Central memory CD8-positive, alpha-beta T cell (primary cell): ENCODE data around the gene MS4A15.
A peak's percentile ranks its signal among the peaks of the same experiment; 100 is the strongest.

Source experiments
- ATAC-seq: fragments of 150-1000 bp; cut with Tn5 transposase; replicated peaks from 2 replicates; pipeline ENCODE4 v1.10.0; 2022; ENCODE audit warnings: mild to moderate bottlenecking, moderate FRiP score, moderate number of reproducible peaks; ENCODE audit not compliant: poor library complexity, severe bottlenecking; ENCODE audit errors: extremely low read depth
- DNase-seq, 2 donors: peaks; one replicate each; pipeline ENCODE4 v3.0.0; 2021; ENCODE audit warnings: low spot score in 2 of 2
- H3K27ac Mint-ChIP-seq: one replicate; pipeline ENCODE4 v1.8.0; 2022; ENCODE audit warnings: low read depth, mild to moderate bottlenecking, moderate library complexity, mixed read lengths
- H3K27me3 Mint-ChIP-seq: one replicate; pipeline ENCODE4 v1.8.0; 2022; ENCODE audit warnings: mixed read lengths
- H3K36me3 Mint-ChIP-seq: one replicate; pipeline ENCODE4 v1.8.0; 2022; ENCODE audit warnings: mild to moderate bottlenecking, moderate library complexity, mixed read lengths; ENCODE audit not compliant: insufficient read depth
- H3K4me1 Mint-ChIP-seq: one replicate; pipeline ENCODE4 v1.8.0; 2022; ENCODE audit warnings: mixed read lengths
- H3K4me3 Mint-ChIP-seq: one replicate; pipeline ENCODE4 v1.8.0; 2022; ENCODE audit warnings: mild to moderate bottlenecking, moderate library complexity, mixed read lengths
- H3K9me3 Mint-ChIP-seq: one replicate; pipeline ENCODE4 v1.8.0; 2022; ENCODE audit warnings: mixed read lengths

Gene MS4A15

DNA sequence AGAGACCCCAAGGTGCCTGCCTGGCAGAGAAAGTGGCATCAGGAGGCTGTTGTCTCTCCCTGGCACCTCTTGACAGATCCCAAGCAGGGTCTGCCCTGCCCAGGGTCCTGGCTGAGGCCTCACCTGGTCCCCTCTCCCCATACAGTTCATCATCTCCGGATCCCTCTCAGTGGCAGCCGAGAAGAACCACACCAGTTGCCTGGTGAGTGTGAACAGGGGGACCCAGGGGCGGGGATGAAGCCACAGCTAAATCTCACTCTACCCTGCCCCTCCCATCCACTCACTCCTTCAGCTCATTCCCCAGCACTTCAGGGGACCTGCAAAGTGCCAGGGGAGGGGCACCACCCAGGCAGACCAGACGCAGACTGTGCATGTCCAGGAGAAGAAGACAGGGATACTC lies 14.5 kb downstream of the MS4A15 start:
- no peak overlapping the region for H3K27ac Mint-ChIP-seq
- peaks cover 2% of the 10 kb centered on the region for H3K36me3 Mint-ChIP-seq
- H3K4me1 Mint-ChIP-seq: peaks cover 8% of the 10 kb centered on the region
- H3K9me3 Mint-ChIP-seq: no peaks in the 10 kb centered on the region
- peaks cover 60% of the 10 kb centered on the region for H3K27me3 Mint-ChIP-seq
- H3K4me3 Mint-ChIP-seq: no peak overlapping the region
- no peak for DNase-seq
- no peak for ATAC-seq

DNA sequence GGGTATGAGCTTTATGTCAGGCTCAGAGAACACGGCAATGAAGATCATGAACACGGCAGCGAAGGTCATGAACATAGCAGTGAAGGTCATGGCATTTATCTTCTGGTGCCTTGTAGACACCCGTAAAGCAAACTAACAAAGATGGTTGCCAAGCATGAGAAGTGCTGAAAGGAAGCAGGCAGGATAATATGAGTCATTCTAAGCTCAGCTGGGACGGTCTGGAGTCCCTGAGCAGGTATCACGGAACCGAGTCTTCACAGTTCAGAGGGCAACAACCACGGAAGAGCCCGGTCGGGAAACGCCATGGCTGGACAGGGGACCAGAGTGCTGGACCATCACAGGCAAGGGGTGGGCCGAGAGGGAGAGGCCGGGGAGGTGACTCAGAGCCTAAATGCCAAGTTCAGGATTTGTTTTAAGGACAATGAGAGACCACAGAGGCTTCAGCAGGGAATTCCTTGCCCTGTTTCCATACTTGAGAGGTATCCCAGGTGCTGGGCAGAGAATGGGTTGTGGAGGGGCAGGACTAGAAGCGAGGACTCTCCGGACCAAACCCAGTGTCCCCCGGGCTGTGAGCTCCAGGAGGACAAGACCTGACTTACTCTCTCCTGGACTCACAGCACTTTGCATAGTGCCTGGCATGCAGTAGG lies 15.3 kb downstream of the MS4A15 start:
- H3K4me1 Mint-ChIP-seq: peaks cover 8% of the 10 kb centered on the region
- no peak overlapping the region for H3K27ac Mint-ChIP-seq
- H3K9me3 Mint-ChIP-seq: no peaks in the 10 kb centered on the region
- peaks cover 2% of the 10 kb centered on the region for H3K36me3 Mint-ChIP-seq
- DNase-seq: no peak
- H3K27me3 Mint-ChIP-seq: peaks cover 51% of the 10 kb centered on the region
- no peak overlapping the region for H3K4me3 Mint-ChIP-seq
- ATAC-seq: no peak

DNA sequence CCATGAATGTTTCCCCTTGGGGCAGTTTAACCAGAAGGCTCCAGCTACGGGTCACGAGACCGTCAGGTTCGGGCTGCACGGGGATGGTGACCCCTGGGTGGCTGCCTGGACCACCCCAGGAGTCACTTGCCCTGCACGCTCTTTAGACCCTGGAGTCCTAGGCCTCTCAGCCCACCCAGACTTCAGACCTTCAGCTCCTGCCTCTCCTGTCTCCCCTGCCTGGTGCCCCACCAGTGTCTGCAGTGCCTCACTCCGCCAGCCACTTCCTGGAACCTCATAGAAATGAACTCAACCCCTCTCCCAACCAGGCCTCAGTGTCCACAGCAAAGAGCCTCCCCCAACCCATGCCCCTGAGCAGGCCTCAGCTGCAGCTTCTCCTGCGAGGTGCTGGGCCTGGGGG lies 16.0 kb downstream of the MS4A15 start:
- Mint-ChIP-seq H3K4me1 (peaks cover 8% of the 10 kb centered on the region), H3K27me3 (peaks cover 47% of the 10 kb centered on the region), H3K9me3 (no peaks in the 10 kb centered on the region), H3K4me3 (no peak overlapping the region), H3K36me3 (peaks cover 2% of the 10 kb centered on the region), H3K27ac (no peak overlapping the region)
- DNase-seq (no peak), ATAC-seq (no peak)

DNA sequence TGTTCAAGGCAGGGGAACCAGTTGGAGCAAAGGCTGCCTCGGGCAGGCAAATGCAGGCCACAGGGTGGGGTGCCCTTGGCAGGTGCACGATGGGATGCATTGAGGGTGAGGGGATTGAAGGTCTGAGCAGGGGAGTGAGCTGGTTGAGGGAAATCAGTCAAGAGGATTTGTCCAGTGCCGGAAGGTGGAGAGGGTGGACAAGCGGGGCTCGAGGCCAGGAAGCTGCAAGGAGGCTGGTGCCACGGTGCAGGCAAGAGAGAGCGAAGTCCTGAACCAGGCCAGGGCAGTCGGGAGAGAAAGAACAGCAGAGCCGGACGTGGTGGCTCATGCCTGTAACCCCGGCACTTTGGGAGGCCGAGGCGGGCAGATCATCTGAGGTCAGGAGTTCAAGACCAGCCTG lies 18.1 kb downstream of the MS4A15 start:
- no peak overlapping the region for H3K4me3 Mint-ChIP-seq
- H3K4me1 Mint-ChIP-seq: peaks cover 8% of the 10 kb centered on the region
- ATAC-seq (no peak), DNase-seq (no peak)
- H3K9me3 Mint-ChIP-seq: no peaks in the 10 kb centered on the region
- no peak overlapping the region for H3K27ac Mint-ChIP-seq
- peaks cover 30% of the 10 kb centered on the region for H3K27me3 Mint-ChIP-seq
- H3K36me3 Mint-ChIP-seq: no peaks in the 10 kb centered on the region

DNA sequence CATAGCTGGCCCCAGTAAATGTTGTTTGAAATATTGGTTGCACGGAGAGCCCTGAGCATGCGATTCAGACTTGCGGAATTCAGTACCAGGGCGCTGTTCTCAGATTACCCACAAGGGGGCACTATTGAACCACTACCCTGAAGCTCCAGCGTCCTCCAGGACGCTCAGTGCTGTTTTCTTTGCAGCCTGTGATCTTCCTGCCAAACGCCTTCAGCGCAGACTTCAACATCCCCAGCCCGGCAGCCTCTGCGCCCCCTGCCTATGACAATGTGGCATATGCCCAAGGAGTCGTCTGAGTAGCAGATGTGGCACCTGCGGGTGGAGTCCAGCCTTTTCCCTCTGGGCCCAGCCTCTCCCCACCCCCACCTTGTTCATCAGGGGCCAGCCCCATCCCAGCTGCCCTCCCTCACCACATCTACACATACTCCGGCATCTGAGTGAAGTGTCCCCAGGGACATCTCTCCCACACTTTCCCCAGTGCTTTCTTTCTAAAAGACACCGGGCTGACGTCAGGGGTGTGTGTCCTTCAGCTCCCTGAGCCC lies 18.8 kb downstream of the MS4A15 start:
- H3K4me1 Mint-ChIP-seq: peaks cover 8% of the 10 kb centered on the region
- ATAC-seq: peak; percentile 89
- H3K4me3 Mint-ChIP-seq: no peak overlapping the region
- H3K36me3 Mint-ChIP-seq: no peaks in the 10 kb centered on the region
- no peak overlapping the region for H3K27ac Mint-ChIP-seq
- peak; percentile 68 to 71 for DNase-seq
- peaks cover 25% of the 10 kb centered on the region for H3K27me3 Mint-ChIP-seq
- no peaks in the 10 kb centered on the region for H3K9me3 Mint-ChIP-seq

DNA sequence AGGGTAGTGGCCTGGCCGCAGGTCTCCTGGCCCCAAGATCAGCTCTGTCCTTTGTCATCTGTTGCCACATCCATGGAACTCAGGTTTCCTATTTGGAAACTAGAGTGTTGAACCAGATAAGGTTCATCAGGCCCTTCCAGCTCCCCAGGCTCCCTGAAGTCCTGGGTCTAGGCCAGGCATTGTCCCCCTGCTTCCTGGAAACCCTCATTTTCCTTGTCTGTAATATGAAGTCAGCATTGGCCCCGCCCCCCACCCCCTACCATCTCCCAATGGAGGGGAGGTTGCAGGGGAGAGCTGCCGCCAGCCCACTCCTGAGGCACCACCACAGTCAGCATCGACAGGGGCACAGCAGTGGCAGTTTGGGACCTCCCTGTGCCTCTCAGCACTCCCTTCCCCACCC lies 19.5 kb downstream of the MS4A15 start:
- peaks cover 23% of the 10 kb centered on the region for H3K27me3 Mint-ChIP-seq
- H3K4me1 Mint-ChIP-seq: peaks cover 8% of the 10 kb centered on the region
- no peak for ATAC-seq
- H3K9me3 Mint-ChIP-seq: no peaks in the 10 kb centered on the region
- no peaks in the 10 kb centered on the region for H3K36me3 Mint-ChIP-seq
- H3K4me3 Mint-ChIP-seq: no peak overlapping the region
- no peak for DNase-seq
- H3K27ac Mint-ChIP-seq: no peak overlapping the region

DNA sequence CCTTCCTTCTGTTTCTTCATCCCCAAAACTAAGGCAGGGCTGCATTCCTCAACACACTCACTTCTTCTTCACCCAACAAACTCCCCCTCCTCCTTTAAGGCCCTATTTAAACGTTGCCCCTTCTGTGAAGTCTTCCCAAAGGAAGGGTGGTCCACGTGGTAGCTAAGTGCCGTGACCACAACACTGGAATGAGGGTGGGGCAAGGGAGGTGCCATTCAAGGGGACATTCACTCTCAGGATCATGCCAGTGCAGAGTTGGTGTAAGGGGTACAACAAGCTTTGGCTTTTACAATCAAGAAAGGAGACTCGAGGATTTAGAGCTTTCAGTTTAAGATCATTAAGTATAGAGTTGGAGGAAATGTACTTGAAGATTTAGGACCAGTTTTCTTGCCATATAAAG lies 20.4 kb downstream of the MS4A15 start:
- no peak overlapping the region for H3K27ac Mint-ChIP-seq
- no peaks in the 10 kb centered on the region for H3K36me3 Mint-ChIP-seq
- no peak for DNase-seq
- no peak overlapping the region for H3K4me3 Mint-ChIP-seq
- ATAC-seq: no peak
- peaks cover 8% of the 10 kb centered on the region for H3K4me1 Mint-ChIP-seq
- H3K27me3 Mint-ChIP-seq: peaks cover 13% of the 10 kb centered on the region
- no peaks in the 10 kb centered on the region for H3K9me3 Mint-ChIP-seq

DNA sequence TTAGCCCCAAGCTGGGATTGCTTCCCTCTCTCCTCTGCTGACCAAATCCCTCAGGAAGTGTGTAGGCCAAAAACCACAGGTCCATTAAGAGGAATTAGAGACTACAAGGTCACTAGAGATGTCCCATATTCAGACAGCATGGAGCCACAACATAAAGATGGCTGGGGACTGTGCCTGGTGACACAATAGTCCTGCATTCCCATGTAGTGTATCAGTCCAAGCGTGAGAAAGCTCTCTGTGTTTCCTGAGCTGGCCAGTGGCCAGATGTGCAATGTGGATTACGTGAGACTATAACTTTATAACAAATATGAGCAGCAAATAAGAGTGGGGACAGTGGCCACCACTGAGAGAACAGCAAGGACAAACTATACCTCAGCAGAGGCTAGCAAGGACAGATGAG lies 20.9 kb downstream of the MS4A15 start:
- Mint-ChIP-seq H3K36me3 (no peaks in the 10 kb centered on the region), H3K27ac (no peak overlapping the region), H3K9me3 (no peaks in the 10 kb centered on the region), H3K27me3 (peaks cover 12% of the 10 kb centered on the region), H3K4me1 (peaks cover 8% of the 10 kb centered on the region), H3K4me3 (no peak overlapping the region)
- ATAC-seq (no peak), DNase-seq (no peak)

DNA sequence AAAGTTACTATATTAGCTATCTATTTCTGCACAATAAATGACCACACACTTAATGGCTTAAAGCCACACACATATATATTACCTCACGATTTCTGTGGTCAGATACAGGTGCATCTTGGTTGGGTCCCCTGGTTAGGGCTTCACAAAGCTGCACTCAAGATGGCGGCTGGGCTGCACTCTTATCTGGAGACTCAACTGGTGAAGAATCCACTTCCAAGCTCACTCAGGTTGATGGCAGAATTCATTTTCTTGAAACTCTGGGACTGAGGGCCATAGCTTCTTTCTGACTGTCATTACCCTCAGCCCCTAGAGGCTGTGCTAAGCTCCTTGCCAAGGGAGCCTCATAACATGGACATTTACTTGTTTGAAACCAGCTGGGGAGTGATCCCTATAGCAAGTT lies 23.4 kb downstream of the MS4A15 start:
- H3K9me3 Mint-ChIP-seq: no peaks in the 10 kb centered on the region
- no peak overlapping the region for H3K27ac Mint-ChIP-seq
- DNase-seq (no peak), ATAC-seq (no peak)
- H3K27me3 Mint-ChIP-seq: no peaks in the 10 kb centered on the region
- H3K36me3 Mint-ChIP-seq: no peaks in the 10 kb centered on the region
- H3K4me3 Mint-ChIP-seq: no peak overlapping the region
- no peaks in the 10 kb centered on the region for H3K4me1 Mint-ChIP-seq

DNA sequence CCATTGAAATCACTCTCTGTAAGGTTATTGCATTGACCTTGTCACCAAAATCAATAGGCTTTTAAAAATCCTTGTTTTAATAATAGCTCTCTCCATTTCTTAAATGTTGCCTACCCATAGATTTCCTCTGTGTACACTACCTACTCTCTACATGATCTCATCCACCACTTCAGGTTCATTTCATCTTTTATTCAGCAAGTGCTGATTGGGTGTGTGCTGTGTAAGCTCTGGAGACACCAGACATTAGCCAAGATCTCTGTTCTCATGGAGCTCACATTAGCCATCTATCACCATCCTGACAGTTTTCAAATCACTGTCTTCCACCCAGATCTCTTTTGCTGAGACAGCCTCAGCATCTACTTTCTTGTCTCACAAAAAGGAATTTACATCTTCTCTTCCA lies 24.1 kb downstream of the MS4A15 start:
- Mint-ChIP-seq H3K36me3 (no peaks in the 10 kb centered on the region), H3K27me3 (no peaks in the 10 kb centered on the region), H3K4me1 (no peaks in the 10 kb centered on the region), H3K4me3 (no peak overlapping the region), H3K27ac (no peak overlapping the region), H3K9me3 (no peaks in the 10 kb centered on the region)
- ATAC-seq (no peak), DNase-seq (no peak)

DNA sequence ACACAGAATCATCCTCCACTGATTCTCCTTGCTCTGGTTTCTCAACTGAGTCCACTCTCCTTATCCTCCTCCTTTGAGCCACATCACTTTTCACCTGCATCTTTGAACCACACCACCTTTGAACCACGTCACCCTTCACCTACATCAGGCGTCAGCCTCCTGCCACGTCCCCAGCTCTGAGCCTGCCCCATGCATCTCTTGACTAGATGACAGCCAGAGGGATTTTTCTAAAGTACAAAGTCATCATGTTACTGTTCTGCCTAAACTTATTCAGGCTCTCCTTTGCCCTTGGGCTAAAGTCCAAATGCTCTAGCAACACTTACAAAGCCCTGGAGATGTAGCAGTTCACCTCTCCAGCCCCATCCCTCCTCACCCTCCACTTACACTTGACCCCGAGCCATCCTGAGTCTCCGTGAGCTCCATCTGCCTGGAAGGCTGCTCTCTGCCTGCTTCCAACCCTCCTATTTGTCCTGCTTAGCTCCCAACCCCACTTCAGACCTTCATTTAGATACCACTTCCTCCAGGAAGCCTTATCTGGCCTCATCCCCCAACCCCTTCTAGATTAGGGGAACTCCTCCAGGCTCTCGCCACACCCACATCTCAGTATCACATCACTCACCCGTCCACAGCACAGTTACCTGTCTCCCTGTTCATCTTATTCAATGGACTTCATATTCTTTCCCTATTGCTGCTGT lies 24.8 kb downstream of the MS4A15 start:
- no peaks in the 10 kb centered on the region for H3K27me3 Mint-ChIP-seq
- no peak overlapping the region for H3K4me3 Mint-ChIP-seq
- H3K9me3 Mint-ChIP-seq: no peaks in the 10 kb centered on the region
- DNase-seq: no peak
- no peaks in the 10 kb centered on the region for H3K36me3 Mint-ChIP-seq
- H3K27ac Mint-ChIP-seq: no peak overlapping the region
- ATAC-seq: no peak
- no peaks in the 10 kb centered on the region for H3K4me1 Mint-ChIP-seq

DNA sequence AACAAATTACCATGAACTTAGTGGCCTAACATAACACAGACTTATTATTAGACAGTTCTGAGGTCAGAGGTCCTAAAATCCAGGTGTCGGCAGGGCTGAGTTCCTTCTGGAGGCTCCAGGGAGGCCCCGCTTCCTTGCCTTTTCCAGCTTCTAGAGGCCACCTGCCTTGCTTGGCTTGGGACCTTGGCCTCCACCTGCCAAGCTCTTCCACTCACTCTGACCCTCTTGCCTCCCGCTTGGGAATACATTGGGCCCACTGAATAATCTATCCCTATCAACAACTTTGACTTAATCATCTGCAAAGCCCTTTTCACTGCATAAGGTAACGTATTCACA lies 25.3 kb downstream of the MS4A15 start:
- Mint-ChIP-seq H3K36me3 (no peaks in the 10 kb centered on the region), H3K4me3 (no peak overlapping the region), H3K4me1 (no peaks in the 10 kb centered on the region), H3K27ac (no peak overlapping the region), H3K9me3 (no peaks in the 10 kb centered on the region), H3K27me3 (no peaks in the 10 kb centered on the region)
- DNase-seq (no peak), ATAC-seq (no peak)

DNA sequence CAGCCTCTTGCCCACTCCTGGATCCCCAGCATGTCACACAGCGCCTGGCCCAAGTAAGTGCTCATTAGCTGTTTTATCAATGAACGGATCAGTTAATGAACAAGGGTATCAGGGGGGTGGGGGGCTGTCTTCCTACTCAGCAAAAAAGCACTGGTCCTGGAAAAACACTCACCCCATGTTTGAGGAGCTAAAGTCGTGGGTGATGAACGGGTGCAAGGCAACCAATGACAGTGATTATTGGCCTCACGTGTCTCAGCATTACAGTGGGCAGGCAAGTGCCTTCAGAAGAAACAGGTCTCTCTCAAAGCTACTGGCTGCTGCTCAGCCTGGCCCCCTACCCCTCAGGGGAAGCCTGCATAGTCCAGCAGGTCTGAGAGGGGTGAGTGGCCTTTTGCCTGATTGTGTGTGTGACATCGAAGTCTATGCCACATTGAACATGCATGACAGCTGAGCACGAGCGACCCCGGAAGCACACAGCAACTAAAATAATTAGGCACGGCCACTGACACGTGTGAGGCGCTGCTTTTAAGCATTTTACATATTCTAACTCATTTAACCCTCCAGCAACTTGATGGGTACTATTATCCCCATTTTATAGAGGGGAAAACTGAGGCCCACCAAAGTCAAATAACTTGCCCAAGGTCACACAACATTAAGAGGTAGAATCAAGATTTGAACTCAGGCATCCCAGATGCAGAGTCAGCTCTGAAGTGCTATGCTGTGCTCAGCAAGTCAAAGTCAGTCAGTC lies 25.9 kb downstream of the MS4A15 start:
- Mint-ChIP-seq H3K9me3 (no peaks in the 10 kb centered on the region), H3K4me1 (no peaks in the 10 kb centered on the region), H3K27ac (no peak overlapping the region), H3K27me3 (no peaks in the 10 kb centered on the region), H3K4me3 (no peak overlapping the region), H3K36me3 (no peaks in the 10 kb centered on the region)
- ATAC-seq (no peak), DNase-seq (no peak)
